GM19467 (cell line): ENCODE results near the gene CDKAL1.
"Not testable (repeated sequence)": the region's sequence is repeated elsewhere in the genome, so short reads cannot be mapped to it uniquely, and the experiment has no call there.

Experiments
- ATAC-seq: cut with Tn5 transposase; IDR thresholded peaks from one replicate; pipeline ENCODE4 v1.9.1; 2021; ENCODE audit warnings: mild to moderate bottlenecking, moderate library complexity; ENCODE audit not compliant: unreplicated experiment

The CDKAL1 gene

DNA sequence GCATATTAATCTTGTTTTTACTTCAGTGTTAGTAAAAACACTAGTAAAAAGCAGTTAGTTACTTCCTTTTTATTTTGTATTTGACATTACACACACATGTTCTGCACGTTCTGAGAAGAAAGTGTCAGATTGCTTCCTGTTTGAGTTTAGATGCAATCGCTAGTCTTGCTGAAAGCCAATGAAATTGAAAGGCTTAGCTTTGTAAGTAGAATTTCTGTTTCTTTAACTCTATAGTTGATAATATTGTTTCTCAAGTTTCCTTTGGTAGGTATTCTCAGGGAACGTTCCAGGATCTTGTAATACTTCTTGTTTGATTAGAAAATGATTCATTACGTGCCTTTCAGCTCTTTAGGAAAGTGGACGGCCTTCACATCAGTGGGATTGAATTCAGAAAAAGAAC is 55.0 kb downstream of the CDKAL1 start:
- no peak for ATAC-seq

DNA sequence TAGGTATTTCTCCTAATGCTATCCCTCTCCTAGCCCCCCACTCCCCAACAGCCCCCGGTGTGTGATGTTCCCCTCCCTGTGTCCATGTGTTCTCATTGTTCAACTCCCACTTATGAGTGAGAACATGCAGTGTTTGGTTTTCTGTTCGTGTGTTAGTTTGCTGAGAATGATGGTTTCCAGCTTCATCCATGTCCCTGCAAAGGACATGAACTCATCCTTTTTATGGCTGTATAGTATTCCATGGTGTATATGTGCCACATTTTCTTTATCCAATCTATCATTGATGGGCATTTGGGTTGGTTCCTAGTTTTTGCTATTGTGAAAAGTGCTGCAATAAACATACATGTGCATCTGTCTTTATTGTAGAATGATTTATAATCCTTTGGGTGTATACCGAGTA is 56.2 kb downstream of the CDKAL1 start:
- ATAC-seq = not testable (repeated sequence)

DNA sequence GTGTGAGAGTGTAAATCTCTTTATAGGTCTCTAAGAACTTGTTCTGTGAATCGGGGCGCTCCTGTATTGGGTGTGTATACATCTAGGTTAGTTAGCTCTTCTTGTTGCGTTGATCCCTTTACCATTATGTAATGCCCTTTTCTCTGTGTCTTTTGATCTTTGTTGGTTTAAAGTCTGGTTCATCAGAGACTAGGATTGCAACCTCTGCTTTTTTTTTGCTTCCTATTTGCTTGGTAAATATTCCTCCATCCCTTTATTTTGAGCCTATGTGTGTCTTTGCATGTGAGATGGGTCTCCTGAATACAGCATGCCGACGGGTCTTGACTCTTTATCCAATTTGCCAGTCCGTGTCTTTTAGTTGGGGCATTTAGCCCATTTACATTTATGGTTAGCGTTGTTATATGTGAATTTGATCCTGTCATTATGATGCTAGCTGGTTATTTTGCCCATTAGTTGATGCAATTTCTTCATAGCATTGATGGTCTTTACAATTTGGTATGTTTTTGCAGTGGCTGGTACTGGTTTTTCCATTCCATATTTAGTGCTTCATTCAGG is 60.1 kb downstream of the CDKAL1 start:
- not testable (repeated sequence) for ATAC-seq

DNA sequence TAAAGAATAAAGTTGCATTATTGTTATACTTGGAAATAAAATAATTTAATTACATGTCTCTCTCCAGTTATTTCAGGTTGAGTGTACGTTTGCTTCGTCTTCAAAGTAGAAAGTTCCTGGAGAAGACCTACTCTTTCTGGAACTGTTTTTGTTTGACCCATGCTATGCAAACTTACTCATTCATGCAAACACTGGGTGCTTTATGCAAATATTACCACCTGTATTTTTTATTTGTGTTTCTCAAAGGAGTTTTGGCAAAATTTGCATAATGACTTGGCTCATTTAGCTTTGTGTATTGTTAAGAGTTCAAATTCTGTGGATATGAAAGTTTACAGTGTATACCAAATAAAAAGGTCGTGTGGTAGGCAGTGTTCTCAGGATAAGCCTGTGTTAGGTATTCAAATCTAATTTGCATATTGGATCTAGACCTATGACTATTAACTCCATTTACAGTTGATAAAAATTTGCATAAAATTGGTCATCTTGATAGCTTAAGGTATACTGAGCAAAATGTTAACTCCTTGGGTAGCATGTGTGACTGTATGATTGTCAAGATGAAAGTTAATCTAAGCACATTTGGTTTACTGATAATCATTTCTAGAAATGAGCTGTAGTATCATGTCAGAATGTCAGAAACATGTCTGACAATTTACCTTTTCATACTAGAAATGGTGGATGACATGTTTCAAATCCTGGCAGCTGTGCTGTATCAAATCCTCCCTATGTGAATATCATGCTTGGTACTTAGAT is 65.2 kb downstream of the CDKAL1 start:
- no peak for ATAC-seq

DNA sequence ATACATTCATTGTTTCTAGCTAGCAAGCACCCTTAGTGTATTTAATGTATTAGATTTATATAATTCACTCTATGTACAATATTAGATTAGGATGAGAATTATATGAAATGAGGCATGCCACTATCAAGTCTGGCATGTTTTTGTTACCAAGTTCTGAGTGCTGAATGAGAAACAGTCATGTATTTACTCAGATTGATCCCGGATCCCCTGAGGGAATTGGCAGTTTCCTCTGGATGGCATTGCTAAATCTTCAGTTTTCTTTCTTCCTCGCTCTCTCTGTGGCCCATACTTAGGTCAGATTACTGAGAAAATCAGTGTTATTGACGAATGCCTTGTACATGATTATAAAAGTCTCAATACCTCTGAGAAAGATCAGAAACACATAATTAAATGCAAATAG is 66.6 kb downstream of the CDKAL1 start:
- ATAC-seq = no peak

DNA sequence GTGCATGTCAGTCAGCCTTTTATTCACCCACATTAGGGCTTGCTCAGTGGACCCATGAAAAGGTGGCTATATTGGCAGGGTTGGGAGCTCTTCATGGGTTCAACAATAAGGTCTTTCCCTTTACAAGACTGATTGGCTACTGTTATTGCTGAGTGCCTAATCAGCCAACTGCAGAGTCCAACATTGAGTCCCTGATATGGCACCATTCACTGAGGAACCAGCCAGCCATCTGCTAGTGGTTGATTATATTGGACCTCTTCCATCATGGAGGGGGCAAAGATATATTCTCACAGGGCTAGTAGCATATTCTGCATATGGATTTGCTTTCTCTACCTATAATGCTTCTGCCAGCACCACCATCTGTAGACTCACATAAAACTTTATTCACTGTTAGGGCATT is 69.9 kb downstream of the CDKAL1 start:
- ATAC-seq = no peak

DNA sequence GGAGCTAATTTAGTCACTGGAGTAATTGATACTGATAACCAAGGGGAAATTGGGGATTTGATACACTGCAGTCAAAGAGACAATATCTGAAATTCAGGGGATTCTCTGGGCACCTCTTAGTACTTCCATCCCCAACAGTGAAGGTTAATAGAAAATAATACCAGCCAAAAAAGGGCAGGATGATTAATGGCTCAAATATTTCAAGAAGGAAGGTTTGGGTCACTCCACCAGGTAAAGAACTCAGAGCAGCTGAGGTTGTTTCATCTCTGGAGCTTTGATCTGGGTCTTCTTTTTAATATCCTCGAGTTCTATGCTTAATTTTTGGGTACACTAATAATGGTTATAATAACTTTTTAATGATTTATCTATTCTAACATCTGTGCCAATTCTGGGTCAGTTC is 70.8 kb downstream of the CDKAL1 start:
- no peak for ATAC-seq

DNA sequence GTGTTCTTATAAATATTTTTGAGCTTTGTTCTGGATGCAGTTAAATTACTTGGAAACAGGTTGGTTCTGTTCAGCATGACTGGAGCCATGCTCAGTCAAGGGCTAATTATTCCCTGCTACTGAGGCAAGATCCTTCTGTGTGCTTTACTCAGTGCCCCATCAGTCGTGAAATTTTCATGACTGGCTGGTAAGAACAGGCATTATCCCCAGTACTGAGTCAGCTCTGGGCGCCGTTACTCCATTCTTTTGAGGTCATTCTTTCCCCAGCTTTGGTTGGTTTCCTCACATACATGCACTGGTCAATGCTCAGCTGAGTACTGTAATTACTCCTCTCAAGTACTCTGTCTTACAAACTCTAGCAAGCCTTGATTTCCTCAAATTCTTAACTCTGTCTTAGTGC is 71.3 kb downstream of the CDKAL1 start:
- ATAC-seq = no peak

DNA sequence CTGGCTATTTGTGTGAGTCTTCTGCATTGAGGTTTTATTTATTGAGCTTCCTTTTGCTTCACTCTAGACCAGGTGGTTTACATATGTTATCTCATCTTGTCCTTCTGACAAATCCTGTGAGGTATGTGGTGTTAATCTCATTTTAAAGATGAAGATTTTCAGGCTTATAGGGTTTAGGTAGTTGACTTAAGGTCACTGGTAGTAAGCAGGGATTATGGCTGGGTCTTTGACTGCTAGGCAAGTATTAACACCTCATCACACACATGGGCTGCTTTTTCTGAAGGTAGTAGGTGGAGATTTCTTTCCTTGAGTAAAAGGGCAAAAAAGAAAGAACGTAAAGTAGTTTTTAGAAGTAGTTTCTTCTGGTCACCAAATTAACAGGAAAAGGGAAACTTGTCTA is 72.6 kb downstream of the CDKAL1 start:
- no peak for ATAC-seq

DNA sequence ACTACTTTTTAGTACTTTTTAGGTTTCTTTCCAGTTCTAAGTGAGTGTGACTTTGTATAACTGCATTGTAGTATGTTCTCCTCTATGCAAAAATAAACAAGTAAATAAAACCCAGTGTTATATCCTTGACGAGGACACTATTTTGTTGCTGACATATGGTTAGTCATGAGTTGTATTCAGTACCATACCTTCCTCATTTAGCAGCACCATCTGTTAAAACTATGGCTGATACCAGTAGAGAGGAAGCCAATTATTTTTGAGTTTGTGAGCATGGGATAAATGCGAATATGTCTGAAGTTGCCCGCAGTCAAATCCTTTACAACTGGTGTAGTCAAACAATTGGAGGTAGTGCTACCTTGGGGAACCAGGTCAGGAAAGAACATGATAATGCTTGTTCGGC is 74.1 kb downstream of the CDKAL1 start:
- ATAC-seq = no peak

DNA sequence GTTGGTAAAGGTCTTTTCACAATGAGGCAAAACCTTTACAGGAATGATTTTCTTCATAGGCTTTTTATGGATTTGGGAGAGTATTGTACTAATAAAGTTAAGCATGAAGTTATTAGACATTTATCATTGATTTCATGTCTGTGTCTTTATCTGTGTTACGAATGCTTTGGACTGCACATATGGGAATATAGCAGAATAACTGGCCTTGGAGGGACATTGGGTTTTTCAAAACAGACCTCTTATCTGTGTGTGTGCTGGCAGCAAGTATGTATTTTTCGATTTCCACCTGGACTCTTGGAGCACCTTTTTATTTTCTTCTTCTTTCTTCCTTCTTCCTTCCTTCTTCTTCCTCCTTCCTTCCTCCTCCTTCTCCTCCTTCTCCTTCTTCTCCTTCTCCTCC is 74.6 kb downstream of the CDKAL1 start:
- ATAC-seq = no peak

DNA sequence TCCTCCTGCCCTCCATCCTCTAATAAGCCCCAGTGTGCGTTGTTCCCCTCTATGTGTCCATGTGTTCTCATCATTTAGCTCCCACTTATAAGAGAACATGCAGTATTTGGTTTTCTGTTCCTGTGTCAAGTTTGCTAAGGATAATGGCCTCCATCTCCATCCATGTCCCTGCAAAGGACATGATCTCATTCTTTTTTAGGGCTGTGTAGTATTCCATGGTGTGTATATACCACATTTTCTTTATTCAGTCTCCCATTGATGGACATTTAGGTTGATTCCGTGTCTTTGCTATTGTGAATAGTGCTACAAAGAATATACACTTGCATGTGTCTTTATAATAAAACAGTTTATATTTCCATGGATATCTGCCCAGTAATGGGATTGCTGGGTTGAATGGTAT is 75.7 kb downstream of the CDKAL1 start:
- ATAC-seq = not testable (repeated sequence)

DNA sequence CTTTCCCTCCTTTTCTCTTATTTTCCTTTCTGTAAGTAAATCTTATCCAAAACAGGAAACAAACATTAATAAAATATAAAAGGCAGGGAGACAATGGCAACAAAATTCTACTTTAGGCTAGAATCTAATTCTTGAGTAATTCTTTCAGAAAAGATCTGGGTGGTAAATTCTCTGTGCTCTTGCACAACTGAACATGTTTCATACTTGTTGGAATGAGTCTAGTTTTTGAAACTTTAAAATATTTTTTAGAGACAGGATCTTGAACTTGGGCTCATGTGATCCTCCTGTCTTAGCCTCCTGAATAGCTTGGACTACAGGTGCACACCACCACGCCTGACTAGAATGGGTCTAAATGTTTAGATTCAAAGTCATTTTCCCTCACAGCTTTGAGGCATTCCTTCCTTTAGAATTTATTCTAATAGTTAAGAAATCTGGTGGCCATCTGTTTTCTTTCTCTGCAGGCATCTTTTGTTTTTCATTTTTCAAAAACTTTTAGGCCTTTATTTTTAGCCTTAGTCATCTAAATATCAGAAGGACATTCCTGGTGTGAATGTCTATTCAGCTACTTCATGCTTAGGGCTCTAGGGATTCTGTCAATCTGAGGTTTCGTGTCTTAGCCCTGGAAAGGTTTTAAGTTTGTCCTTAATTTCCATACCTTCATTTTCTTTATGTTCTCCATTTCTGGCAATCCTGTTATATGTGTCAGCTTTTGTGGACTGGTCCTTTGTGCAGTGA is 76.5 kb downstream of the CDKAL1 start:
- no peak for ATAC-seq

DNA sequence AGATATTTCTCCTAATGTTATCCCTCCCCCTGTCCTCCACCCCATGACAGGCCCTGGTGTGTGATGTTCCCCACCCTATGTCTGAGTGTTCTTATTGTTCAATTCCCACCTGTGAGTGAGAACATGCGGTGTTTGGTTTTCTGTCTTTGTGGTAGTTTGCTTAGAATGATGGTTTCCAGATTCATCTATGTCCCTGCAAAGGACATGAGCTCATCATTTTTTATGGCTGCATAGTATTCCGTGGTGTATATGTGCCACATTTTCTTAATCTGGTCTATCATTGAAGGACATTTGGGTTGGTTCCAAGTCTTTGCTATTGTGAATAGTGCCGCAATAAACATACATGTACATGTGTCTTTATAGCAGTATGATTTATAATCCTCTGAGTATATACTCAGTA is 83.3 kb downstream of the CDKAL1 start:
- ATAC-seq = not testable (repeated sequence)

DNA sequence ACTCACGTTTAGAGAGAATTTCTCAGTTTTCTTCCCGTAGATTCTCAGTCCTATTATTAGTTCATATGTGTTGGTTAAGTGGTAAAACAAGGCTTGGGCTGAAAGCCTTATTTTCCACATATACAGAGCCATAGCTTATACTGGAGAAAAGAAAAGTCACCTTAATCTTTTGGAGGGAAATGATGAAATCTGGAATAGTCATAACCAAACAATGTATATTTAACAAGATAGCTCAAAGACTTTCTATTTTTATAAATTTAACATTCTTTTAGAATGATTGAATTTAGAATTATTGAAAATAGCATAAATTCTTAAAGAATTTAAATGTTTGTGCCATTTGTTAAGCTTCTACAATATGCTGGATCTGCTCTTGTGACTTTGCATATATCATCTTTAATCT is 85.8 kb downstream of the CDKAL1 start:
- no peak for ATAC-seq

DNA sequence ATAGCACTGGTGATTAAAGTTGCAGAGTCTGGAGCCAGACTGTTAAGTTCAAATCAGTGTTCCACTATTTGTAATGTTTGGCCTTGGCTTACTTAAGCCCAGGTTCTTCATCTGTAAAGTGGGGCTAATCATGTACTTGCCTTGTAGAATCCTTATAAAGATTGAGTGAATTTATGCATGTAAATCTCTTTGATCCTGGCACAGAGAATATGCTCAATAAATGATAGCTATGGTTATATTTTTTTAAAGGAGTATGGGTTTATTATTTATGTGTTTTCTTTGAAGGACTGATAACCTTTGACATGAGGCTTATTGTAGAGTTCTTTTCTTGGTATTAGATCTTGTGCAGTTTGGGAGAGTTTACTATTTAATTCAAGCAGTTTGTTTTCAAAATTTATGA is 89.5 kb downstream of the CDKAL1 start:
- ATAC-seq = no peak

DNA sequence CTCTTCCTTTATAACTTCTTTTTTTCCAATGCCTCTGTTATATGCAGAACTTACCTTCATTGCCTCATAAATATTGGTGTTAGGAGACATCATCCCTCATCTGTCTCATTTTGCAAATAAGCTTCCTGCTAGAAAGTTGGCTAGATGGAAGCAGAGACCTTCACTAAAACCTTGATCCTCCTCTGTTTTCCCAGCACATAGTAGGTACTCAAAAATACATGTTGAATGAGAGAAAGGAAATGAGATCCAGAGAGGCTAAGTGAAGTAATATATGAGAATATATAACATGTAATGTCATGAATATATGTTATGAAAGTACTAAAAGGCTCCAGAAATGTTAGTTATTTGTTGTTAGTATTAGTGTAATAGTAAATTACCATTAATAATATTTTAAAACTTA is 91.9 kb downstream of the CDKAL1 start:
- ATAC-seq = no peak

DNA sequence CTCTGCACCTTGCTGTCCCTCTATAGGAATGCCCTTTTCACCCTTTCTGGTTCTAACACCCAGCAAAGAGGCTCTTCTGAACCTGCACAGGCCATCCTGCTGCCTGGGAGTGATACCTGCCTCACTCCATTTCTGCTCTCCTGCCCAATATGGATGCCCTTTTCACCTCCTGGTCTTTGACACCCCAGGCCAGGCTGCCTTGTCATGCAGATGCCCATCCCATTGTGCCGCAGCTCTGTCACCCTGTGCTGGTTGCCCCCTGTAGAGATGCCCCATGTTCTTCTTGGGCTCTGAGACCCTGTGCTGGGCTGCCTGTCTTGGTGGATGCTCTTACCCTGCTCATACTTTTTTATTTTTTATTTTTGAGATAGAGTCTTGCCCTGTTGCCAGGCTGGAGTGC is 95.3 kb downstream of the CDKAL1 start:
- ATAC-seq = no peak

DNA sequence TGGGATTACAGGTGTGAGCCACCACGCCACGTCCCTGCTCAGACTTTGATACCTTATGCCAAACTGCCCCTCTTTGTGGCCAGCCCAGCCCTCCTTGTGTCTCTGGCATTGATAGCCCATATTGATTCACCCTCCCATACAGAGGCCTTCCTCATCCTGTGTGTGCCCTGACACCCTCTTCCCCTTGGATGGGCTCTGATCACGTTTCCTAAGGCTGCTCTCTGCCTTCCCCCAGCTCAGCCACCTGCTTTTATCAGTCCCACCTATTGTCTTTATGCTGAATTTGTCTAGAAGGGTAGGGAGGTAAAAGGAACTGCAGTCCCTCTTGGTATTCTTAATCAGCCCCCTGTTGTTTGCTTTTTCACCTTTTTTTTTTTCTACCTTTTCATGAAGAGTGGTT is 95.9 kb downstream of the CDKAL1 start:
- ATAC-seq = no peak

DNA sequence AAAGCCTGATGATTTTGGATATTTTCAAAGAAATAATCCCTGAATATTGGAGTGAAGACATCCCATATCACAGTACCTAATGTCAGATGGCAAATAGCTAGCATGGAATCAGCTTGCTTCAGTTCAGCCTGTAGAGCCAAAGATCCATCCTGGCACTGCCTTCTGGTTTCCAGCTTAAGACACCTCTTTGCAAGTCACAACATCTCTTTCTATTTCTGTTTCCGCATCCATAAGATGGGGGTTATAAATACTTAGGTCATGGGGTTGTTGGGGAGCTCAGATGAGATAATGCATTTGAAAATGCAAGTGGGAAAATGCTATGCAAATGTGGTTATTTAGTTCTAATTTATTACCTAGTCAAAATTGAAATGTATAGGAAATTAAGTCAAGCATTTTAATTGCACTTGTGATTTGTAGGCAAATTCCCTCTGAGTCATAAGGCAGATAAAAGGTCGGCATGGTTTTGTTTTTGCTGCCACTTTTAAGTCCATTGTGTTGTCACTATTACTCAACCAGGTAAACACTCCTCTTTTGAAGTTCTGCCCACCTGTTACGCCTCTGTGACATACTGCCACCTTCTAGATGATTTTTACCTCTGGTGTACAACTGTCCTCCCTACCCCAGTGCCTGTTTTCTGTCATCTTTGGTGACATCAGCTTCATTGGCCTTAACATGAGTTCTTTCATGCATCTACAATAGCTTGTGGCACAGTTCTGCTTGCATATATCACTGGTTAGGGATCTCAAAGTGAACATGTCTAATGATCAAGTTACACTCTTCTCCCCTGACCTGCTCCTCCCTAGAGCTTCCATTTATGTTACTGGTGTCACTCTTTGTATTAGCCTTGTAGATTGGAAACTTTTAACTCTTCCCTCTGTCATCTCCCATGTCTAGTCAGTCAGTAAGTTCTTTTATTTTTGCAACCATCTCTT is 96.6 kb downstream of the CDKAL1 start:
- ATAC-seq = no peak

DNA sequence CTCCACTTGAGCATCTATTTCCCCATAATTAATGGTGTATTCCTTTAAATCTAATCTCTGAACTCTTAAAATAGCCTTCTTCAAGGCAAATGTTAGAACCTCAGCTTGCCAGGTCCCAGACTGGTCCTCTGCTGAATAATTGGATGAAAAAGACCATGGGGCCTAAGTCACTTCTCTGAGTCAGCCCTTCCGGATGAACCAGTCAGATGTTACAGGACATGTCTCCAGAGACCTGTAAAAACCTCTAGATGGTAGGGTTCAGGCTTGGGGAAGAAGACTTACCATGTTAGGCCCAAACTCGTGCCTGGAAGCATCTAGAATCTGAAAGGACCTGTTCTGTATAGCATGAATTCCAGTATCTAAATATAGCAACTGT is 97.3 kb downstream of the CDKAL1 start:
- no peak for ATAC-seq
